GM12873 (cell line): ENCODE data around the gene PCED1B.

Source experiments
- CTCF ChIP-seq: IDR thresholded peaks from 2 replicates; pipeline ENCODE4 v1.5.1; 2012; ENCODE audit warnings: low read depth, mild to moderate bottlenecking, moderate library complexity, low read length, control low read depth; ENCODE audit not compliant: insufficient read depth; ENCODE audit errors: missing control alignments

PCED1B gene

GRCh38 chr12:47107446-47107845 is 28.0 kb downstream of the PCED1B start:
- no peak for TF ChIP-seq CTCF

GRCh38 chr12:47107926-47108325 is 28.5 kb downstream of the PCED1B start:
- TF ChIP-seq CTCF = no peak

- no peak for TF ChIP-seq CTCF
Measured at GRCh38 chr12:47110011-47110541, 30.7 kb downstream of the PCED1B start.

GRCh38 chr12:47110718-47111391 is 31.4 kb downstream of the PCED1B start:
- no peak for TF ChIP-seq CTCF

- TF ChIP-seq CTCF = no peak
Measured at GRCh38 chr12:47111392-47111778, 32.0 kb downstream of the PCED1B start.

- TF ChIP-seq CTCF = no peak
Measured at GRCh38 chr12:47111854-47112253, 32.4 kb downstream of the PCED1B start.

- TF ChIP-seq CTCF = no peak
Measured at GRCh38 chr12:47112679-47113078, 33.3 kb downstream of the PCED1B start.
